ENCODE data around the gene PRR9.

DNA sequence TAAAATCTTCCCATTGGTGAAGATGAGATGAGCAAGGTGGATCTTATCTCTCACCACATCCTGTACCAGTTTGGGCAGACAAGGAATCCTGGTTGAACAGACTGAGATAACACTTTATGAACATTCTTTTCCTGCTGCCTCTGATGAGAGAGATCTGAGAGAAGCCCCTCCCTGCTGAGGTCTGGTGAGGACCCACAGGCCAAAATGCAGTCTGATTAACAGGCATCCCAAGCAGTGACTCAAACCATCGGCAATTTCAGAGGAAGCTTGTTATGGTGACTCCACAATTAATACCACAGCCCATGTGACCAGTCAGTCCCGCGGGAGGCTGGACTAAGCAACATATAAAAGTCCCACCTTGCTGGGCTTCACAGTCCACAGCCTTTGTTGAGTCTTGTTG lies at the start of gene PRR9:
- TF ChIP-seq TAF1 (IDR thresholded peaks at IDR 0.05; ENCODE audit: low read depth, low read length) (no peak), POLR2AphosphoS5 (IDR thresholded peaks at IDR 0.05; ENCODE audit: low read depth, low read length) (no peak), POLR2A (IDR thresholded peaks at IDR 0.05; ENCODE audit: low read depth, low read length) (no peak), SPI1 (IDR thresholded peaks at IDR 0.05; ENCODE audit: low read depth, low read length) (no peak)

Measured in GM12891 (cell line).